HepG2 (cell line): ENCODE data around the gene NOP58. TPM values are rescaled to one million over a fixed set of nuclear protein-coding genes. Genes with fewer than 3 reads are reported as not detected.

Source experiments
- ATF5 ChIP-seq: sonication (generic); formaldehyde crosslinking; IDR thresholded peaks from 2 replicates; pipeline ENCODE4 v1.4.0; 2020; ENCODE audit warnings: mild to moderate bottlenecking, low read depth, missing genetic modification reagents
- ELF4 ChIP-seq: sonication (generic); formaldehyde crosslinking; IDR thresholded peaks from 2 replicates; pipeline ENCODE4 v1.5.0; 2020; ENCODE audit warnings: missing genetic modification reagents, mild to moderate bottlenecking, moderate library complexity, borderline replicate concordance
- HMGXB3 ChIP-seq: sonication (generic); formaldehyde crosslinking; IDR thresholded peaks from 2 replicates; pipeline ENCODE4 v1.4.0; 2020; ENCODE audit warnings: missing genetic modification reagents, borderline replicate concordance
- HNRNPL ChIP-seq: fragments of 200-400 bp; formaldehyde crosslinking; IDR thresholded peaks from 2 replicates; pipeline ENCODE4 v1.6.1; 2017; ENCODE audit warnings: mild to moderate bottlenecking, low read depth, low read length
- IKZF4 ChIP-seq: sonication (generic); formaldehyde crosslinking; IDR thresholded peaks from 2 replicates; pipeline ENCODE4 v1.5.1; 2020; ENCODE audit warnings: borderline replicate concordance, mild to moderate bottlenecking, low read depth, missing genetic modification reagents; ENCODE audit errors: not compliant biosample characterization
- MAFG ChIP-seq: sonication (generic); formaldehyde crosslinking; IDR thresholded peaks from 2 replicates; pipeline ENCODE4 v1.5.1; 2020; ENCODE audit warnings: mild to moderate bottlenecking, missing genetic modification reagents
- MATR3 ChIP-seq: sonication (generic); formaldehyde crosslinking; IDR thresholded peaks from 2 replicates; pipeline ENCODE4 v1.4.0; 2020; ENCODE audit warnings: missing genetic modification reagents
- MLLT10 ChIP-seq: sonication (generic); formaldehyde crosslinking; IDR thresholded peaks from 2 replicates; pipeline ENCODE4 v1.4.0; 2020; ENCODE audit warnings: missing genetic modification reagents
- NFATC3 ChIP-seq: sonication (generic); formaldehyde crosslinking; IDR thresholded peaks from 2 replicates; pipeline ENCODE4 v1.5.1; 2020; ENCODE audit warnings: mild to moderate bottlenecking, missing genetic modification reagents
- NR1H2 ChIP-seq: sonication (generic); formaldehyde crosslinking; IDR thresholded peaks from 2 replicates; pipeline ENCODE4 v1.8.1; 2022; ENCODE audit warnings: low read depth, missing genetic modification reagents, borderline replicate concordance
- REST ChIP-seq, 2 experiments: IDR thresholded peaks; 2 replicates each; pipeline ENCODE4 v1.6.1; 2011 to 2012; ENCODE audit warnings: low read length in 2 of 2, borderline replicate concordance in 1 of 2, low read depth in 1 of 2, mild to moderate bottlenecking in 1 of 2, moderate library complexity in 1 of 2
- ZNF354B ChIP-seq: sonication (generic); formaldehyde crosslinking; IDR thresholded peaks from 2 replicates; pipeline ENCODE4 v1.8.0; 2022; ENCODE audit warnings: mild to moderate bottlenecking, missing genetic modification reagents
- ZNF619 ChIP-seq: sonication (generic); formaldehyde crosslinking; IDR thresholded peaks from 2 replicates; pipeline ENCODE4 v1.4.0; 2020; ENCODE audit warnings: mild to moderate bottlenecking, missing genetic modification reagents
- ZNF672 ChIP-seq: sonication (generic); formaldehyde crosslinking; IDR thresholded peaks from 2 replicates; pipeline ENCODE4 v1.8.1; 2022; ENCODE audit warnings: missing genetic modification reagents
- ZNF704 ChIP-seq: sonication (generic); formaldehyde crosslinking; IDR thresholded peaks from 2 replicates; pipeline ENCODE4 v1.8.1; 2023; ENCODE audit warnings: mild to moderate bottlenecking, inconsistent platforms, moderate library complexity, missing genetic modification reagents, borderline replicate concordance
- polyA plus RNA-seq, 8 experiments: library from polyadenylated mRNA; depleted of rRNA in 3 of 8; stranded (reverse) in 7 of 8; unstranded in 1 of 8; fragments of >200 nt; fragmentation: Illumina TruSeq in 4 of 8; extraction: Trizol in 4 of 8; gene quantifications; 2 replicates each; pipeline versions ENCODE4 v1.2.1 to v1.2.3, GENCODE V29; 2011 to 2016; ENCODE audit warnings: low read depth in 4 of 8, missing spikeins in 1 of 8, mixed read lengths in 1 of 8; ENCODE audit not compliant: insufficient read depth in 1 of 8
- total RNA-seq, 5 experiments: library from RNA; depleted of rRNA; stranded (reverse); fragments of >200 nt; fragmentation: Illumina TruSeq; extraction: Trizol; gene quantifications; 2 replicates each; pipeline ENCODE4 v1.2.3, GENCODE V29; 2016; ENCODE audit warnings: low read depth in 1 of 5

Gene NOP58
- total and polyA plus RNA-seq, 2 of the 13 experiments (the other 11 are each of a cell fraction or from before 2014, with no cell fraction given): 74.9 to 203 TPM

- TF ChIP-seq ATF5 (CRISPR knock-in tag) (no peak), ZNF619 (CRISPR knock-in tag) (no peak), ZNF704 (CRISPR knock-in tag) (no peak; the same call in 1 of the 2 replicates), ZNF354B (CRISPR knock-in tag) (0 out of 2 replicates have a peak, but pooled peaks have one; percentile 61), MATR3 (no peak), HNRNPL (0 out of 2 replicates have a peak, but pooled peaks have one; percentile 18), MAFG (CRISPR knock-in tag) (no peak), MLLT10 (CRISPR knock-in tag) (no peak), NFATC3 (peak; percentile 31; the same call in 1 of the 2 replicates), REST (IDR thresholded peaks at IDR 0.05; ENCODE audit: borderline replicate concordance in 1 of 2, low read depth in 1 of 2, low read length in 2 of 2) (no peak; a peak in 1 of 4 replicates), HMGXB3 (CRISPR knock-in tag) (0 out of 2 replicates have a peak, but pooled peaks have one; percentile 43), ZNF672 (CRISPR knock-in tag) (no peak), IKZF4 (CRISPR knock-in tag) (peak; percentile 62), NR1H2 (CRISPR knock-in tag) (0 out of 2 replicates have a peak, but pooled peaks have one; percentile 37), ELF4 (CRISPR knock-in tag) (no peak; the same call in 1 of the 2 replicates)
Observed at GRCh38 chr2:202238234-202239197, 27.0 kb upstream of the NOP58 start, which contains the start of gene SUMO1 (continued).
